K562 (cell line): ENCODE results near the gene SHISA7.

Experiments used
- BHLHE40 ChIP-seq: IDR thresholded peaks from 2 replicates; pipeline ENCODE4 v1.6.1; 2011; ENCODE audit warnings: low read length, improper control_type of control experiment
- CTCF ChIP-seq, 3 experiments: IDR thresholded peaks in 2 of 3; conservative IDR thresholded peaks in 1 of 3; 2 replicates each; pipeline ENCODE4 v1.5.1; 2011 to 2012; ENCODE audit warnings: low read length in 3 of 3, mild to moderate bottlenecking in 3 of 3, control low read depth in 2 of 3, improper control_type of control experiment in 1 of 3, inconsistent platforms in 1 of 3, low read depth in 1 of 3, mixed read lengths in 1 of 3, moderate library complexity in 1 of 3; ENCODE audit not compliant: insufficient read depth in 2 of 3
- EGR1 ChIP-seq: fragments of 450-650 bp; conservative IDR thresholded peaks from 2 replicates; pipeline ENCODE4 v1.6.1; 2017; ENCODE audit warnings: mild to moderate bottlenecking
- IRF1 ChIP-seq: sonication (generic); formaldehyde crosslinking; IDR thresholded peaks from 2 replicates; pipeline ENCODE4 v1.8.0; 2022; ENCODE audit warnings: missing genetic modification reagents, mild to moderate bottlenecking, borderline replicate concordance
- JUN ChIP-seq, 2 experiments: sonication (generic) in 1 of 2; formaldehyde crosslinking in 1 of 2; IDR thresholded peaks; 2 replicates each; pipeline versions ENCODE4 v1.6.1 to v1.8.0; 2012 to 2022; ENCODE audit warnings: borderline replicate concordance in 2 of 2, mild to moderate bottlenecking in 2 of 2, improper control_type of control experiment in 1 of 2, low read depth in 1 of 2, low read length in 1 of 2, missing genetic modification reagents in 1 of 2
- MAZ ChIP-seq, 2 experiments: fragments of 450-650 bp in 1 of 2; sonication (generic) in 1 of 2; formaldehyde crosslinking; IDR thresholded peaks in 1 of 2; conservative IDR thresholded peaks in 1 of 2; 2 replicates each; pipeline versions ENCODE4 v1.4.0 to v1.5.0; 2020; ENCODE audit warnings: mild to moderate bottlenecking in 1 of 2, missing genetic modification reagents in 1 of 2
- MLX ChIP-seq, 2 experiments: fragments of 450-650 bp in 1 of 2; sonication (generic) in 1 of 2; formaldehyde crosslinking; conservative IDR thresholded peaks; 2 replicates each; pipeline versions ENCODE4 v1.4.0 to v1.8.1; 2020 to 2022; ENCODE audit warnings: mild to moderate bottlenecking in 1 of 2, missing genetic modification reagents in 1 of 2
- MTA3 ChIP-seq: fragments of 450-650 bp; formaldehyde crosslinking; IDR thresholded peaks from 2 replicates; pipeline ENCODE4 v1.6.1; 2017; ENCODE audit warnings: mild to moderate bottlenecking, borderline replicate concordance
- NR2F6 ChIP-seq: fragments of 450-650 bp; formaldehyde crosslinking; IDR thresholded peaks from 2 replicates; pipeline ENCODE4 v1.4.0; 2020; ENCODE audit warnings: mild to moderate bottlenecking
- RNF2 ChIP-seq: sonication (generic); IDR thresholded peaks from 2 replicates; pipeline ENCODE4 v1.6.1; 2016
- TARDBP ChIP-seq: fragments of 450-650 bp; IDR thresholded peaks from 2 replicates; pipeline ENCODE4 v1.6.1; 2016

- TF ChIP-seq IRF1 (CRISPR knock-in tag): no peak
- TF ChIP-seq MLX (CRISPR knock-in tag; conservative IDR thresholded peaks at IDR 0.05): no peak
- no peak for TF ChIP-seq CTCF (IDR thresholded peaks at IDR 0.05 in 2 of 3, conservative IDR thresholded peaks at IDR 0.05 in 1 of 3; ENCODE audit: insufficient read depth in 2 of 3, low read depth in 1 of 3, low read length in 3 of 3)
- TF ChIP-seq BHLHE40: no peak
- no peak for TF ChIP-seq TARDBP
- no peak for TF ChIP-seq JUN (IDR thresholded peaks at IDR 0.05; ENCODE audit: borderline replicate concordance, low read depth, low read length)
- TF ChIP-seq JUN (CRISPR knock-in tag; IDR thresholded peaks at IDR 0.05; ENCODE audit: borderline replicate concordance): no peak
- no peak for TF ChIP-seq MAZ (CRISPR knock-in tag; conservative IDR thresholded peaks at IDR 0.05 in 1 of 2, IDR thresholded peaks at IDR 0.05 in 1 of 2)
- TF ChIP-seq MTA3: no peak
- no peak for TF ChIP-seq NR2F6 (CRISPR knock-in tag)
- no peak for TF ChIP-seq EGR1
- TF ChIP-seq RNF2: no peak
Measured at GRCh38 chr19:55479451-55480230, 36.5 kb upstream of the SHISA7 start.
